Stimulated activated CD4-positive, alpha-beta T cell treated with anti-CD3 and anti-CD28 coated beads, Interleukin-4, amount 100 ng/mL, for 4 hours (primary cell): ENCODE results near the gene ANKRD44.
A peak's percentile ranks its signal among the peaks of the same experiment; 100 is the strongest.

Experiments used
- DNase-seq, 2 experiments: peaks; one replicate each; pipeline ENCODE4 v3.0.0-alpha.2; 2020

The ANKRD44 gene

GRCh38 chr2:197236159-197236558, 74.4 kb downstream of the ANKRD44 start:
- no peak for DNase-seq

- no peak for DNase-seq
Observed at GRCh38 chr2:197235711-197236110, 74.9 kb downstream of the ANKRD44 start.

DNA sequence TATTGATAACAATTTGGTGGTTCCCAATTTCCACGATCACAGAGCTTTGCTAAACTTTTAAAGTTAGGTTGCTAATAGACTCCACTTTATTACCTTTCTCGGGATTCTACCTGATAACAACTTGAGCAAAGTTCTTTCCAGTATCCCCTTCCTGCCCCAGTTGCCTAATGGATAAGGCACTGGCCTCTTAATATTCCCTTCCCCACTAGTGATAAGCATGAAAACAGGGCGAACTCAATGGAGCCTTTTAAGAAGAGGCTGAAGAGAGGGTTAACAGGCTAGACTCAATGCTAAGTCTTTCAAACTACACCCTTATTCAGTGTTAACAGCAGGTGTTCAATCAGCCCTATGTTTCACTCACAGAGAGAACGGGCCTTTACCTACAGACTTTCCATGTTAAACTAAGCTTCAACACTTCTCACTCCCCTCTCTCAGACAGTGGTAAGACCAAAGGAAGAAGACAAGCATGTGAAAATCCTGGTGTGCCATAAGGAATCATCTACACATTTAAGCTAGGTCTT, 75.8 kb downstream of the ANKRD44 start:
- DNase-seq: no peak

GRCh38 chr2:197233473-197233872, 77.1 kb downstream of the ANKRD44 start:
- no peak for DNase-seq

- no peak for DNase-seq
Observed at GRCh38 chr2:197232010-197232409, 78.6 kb downstream of the ANKRD44 start.

GRCh38 chr2:197229509-197230443, 80.8 kb downstream of the ANKRD44 start:
- DNase-seq: no peak

DNA sequence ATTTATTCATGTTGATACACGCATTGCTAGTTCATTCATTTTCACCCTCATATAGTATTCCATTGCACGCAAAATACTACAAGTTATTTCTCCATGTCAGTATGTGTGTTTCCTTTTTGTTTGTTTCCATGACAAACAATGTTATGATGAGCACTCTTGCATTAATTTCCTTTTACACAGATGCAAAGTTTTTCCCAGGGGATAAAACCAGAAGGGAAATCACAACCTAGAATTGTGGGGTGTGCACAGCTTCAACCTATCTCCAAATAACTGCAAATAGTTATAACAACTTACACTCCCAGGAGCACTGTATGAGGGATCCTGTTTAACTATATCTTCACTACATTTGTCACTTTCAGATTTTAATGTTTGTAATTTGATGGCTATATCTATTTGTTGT, 87.1 kb downstream of the ANKRD44 start:
- no peak for DNase-seq

- DNase-seq: no peak
Observed at GRCh38 chr2:197219636-197220035, 90.9 kb downstream of the ANKRD44 start.

DNA sequence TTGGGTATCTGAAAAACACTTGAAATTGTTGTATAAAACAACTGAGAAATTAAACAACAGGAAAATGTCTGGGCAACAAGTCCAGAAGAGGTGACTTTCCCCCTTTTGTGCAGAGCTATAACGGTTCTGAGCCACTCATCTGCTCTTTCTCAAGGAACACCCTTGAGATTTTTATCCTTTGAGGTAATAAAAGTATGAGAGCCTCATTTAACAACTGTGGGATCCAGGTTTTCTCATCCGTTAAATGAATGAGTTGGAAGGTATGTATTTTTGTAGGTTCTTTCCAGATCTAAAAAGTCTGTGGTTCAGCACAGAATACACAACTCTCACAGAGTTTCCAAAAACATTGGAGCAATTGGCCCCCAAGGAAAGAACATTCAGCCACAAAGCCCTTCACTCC, 93.0 kb downstream of the ANKRD44 start:
- DNase-seq: no peak

DNA sequence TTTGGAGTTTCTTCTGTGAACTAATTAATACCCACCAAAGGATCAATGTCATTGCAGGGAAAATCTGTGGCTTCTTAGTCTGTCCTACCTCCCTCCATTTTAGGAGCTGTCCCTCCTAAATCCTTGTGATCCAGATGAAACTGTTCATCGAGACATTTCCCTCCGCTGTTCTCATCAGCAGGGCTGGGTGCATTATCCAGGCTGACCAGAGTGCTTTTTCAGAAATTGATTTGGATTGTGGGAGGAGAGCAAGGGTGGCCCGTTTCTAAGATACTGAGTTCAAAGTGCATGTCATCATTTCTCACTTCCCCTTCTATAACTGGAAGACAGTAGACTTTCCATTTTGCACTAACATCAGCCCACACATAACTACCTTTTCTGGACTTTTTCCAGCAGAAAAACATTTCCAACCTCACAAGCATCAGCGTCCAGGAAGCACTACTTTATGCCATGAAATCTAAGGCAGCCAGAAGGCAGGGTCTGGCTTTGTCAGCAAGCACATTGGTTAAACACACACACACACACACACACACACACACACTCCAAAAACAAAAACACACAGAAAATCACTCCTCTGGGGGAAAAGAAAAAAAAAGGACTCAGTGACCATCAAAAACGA, 94.1 kb downstream of the ANKRD44 start:
- DNase-seq: no peak

- DNase-seq: no peak
Observed at GRCh38 chr2:197215748-197216360, 94.7 kb downstream of the ANKRD44 start.

- DNase-seq: no peak
Observed at GRCh38 chr2:197212344-197213262, 98.0 kb downstream of the ANKRD44 start.

GRCh38 chr2:197211881-197212342, 98.7 kb downstream of the ANKRD44 start:
- peak in 1 of 2 experiments; percentile 33 for DNase-seq

DNA sequence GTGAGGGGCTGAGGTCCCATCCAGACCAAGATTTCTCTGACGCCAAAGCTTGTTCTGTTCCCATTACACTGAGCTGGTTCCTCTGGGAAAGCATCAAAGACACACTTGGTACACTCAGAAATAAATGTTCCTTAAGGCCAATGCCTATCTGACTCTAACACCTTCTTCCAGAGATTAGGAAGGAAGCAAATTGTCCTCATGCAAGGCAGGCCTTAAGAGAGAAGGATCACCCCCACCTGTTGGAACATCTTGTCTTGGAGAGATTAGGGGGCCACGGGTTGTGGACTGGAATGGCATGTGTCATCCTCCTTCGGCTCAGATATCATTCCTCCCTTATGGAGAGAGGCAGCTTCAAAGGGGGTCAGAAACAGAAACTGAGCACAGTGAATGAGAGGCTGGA, 100.2 kb downstream of the ANKRD44 start:
- DNase-seq: no peak

- DNase-seq: peak in 1 of 2 experiments; percentile 48
Observed at GRCh38 chr2:197209742-197210408, 100.7 kb downstream of the ANKRD44 start.

DNA sequence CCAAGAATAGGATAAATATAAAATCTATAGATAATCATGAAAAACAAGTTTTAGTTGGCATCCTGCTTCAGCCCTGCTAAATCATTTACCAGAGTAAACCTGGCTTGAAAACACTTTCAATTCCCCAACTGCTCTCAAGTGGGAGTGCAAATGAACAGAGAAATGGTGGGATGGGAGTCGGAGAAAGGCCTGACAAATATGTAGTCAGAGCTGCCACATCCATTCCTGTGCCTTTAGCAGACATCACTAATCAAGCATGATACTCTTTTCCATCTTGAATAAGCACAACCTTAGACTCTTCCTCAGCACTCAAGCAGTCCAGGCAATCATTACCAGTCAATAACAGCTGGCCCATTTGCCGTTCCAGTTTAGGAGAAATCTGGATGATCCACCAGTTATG, 101.3 kb downstream of the ANKRD44 start:
- DNase-seq: no peak

DNA sequence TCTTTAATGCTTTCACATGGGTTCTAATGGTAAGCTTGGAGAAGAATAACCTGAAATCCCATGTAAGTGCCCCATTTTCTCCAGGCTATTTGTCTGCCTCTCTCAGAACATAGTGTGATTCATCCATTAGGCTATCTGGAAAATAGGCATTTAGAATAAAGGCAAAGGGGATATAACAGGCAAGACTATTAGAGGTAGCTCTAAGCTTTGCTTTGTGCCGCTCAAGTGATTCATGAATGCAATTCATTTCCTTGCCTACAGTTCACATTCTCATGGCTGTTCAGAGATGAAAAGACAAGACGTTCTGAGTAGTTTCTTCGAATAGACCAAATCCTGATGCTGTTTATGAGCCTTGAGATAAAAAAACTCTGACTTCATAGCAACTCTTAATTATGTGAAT, 101.7 kb downstream of the ANKRD44 start:
- no peak for DNase-seq

DNA sequence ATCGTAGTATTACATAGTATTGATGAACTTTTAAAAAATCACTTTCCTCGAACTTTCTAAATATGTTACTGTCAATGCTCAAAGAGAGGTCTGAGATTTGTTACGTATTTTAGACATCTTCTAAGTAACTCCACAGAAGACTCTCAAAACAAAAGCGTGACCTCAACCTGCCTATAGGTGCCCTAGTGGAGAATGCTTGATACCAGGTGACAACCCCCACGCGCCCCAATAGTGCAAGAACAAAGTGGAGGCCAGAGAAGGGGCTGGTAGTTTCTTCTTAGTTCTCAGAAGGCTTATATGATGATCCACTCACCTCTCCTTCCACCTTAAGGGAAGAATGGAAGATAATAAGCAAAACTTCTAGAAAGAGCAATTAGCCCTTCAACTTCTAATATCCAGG, 102.6 kb downstream of the ANKRD44 start:
- no peak for DNase-seq

DNA sequence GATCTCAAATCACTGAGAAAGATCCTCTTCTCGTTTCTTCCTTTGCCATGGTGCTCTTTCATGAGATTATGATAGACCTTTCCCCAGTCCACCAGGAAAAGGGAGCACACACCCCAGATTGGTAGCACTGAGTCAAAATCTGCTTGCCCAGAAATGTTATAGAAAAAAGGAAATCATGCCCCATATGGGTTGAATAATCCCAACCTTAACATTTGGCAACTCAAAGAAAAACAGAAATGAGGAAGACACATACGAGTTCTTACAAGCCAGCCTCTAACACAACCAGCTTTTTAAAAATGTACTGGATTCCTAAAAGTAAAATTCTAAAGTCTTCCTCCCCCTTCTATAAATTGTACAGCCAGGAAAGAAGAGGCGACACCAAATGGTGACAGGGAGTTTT, 103.0 kb downstream of the ANKRD44 start:
- DNase-seq: no peak

GRCh38 chr2:197207106-197207505, 103.5 kb downstream of the ANKRD44 start:
- no peak for DNase-seq

DNA sequence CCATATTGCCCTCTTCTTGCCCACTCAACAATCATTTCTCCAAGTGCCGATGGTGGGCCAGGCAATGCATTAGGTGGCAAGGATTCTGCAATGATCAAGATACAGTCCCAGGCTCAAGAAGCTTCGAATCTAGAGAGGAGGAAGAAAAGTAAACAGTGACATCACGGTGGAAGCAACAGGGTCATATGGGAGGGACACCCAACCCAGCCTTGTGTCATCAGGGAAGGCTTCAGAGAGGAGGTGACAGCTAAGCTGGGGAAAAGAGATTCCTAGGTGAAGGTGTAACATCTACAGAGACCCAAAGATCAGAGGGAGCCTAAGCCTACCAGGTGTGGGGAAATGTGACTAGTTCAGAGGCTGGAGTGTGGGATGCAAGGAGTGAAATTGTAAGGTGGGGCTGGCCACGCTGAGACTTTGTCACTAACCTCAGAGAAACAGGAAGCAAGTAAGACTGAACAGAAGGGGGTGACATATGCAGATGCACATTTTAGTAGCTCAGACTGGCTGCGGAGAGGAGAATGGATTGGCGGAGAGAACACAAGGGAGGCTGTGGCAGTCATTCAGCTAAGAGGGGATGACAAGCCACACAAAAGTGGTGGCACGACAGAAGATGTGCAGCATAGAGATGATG, 104.9 kb downstream of the ANKRD44 start:
- peak; percentile 32 to 66 for DNase-seq
